Measurements from ENCODE around the gene SMARCC1.

Gene SMARCC1

GRCh38 chr3:47692158-47692557 lies 89.5 kb downstream of the SMARCC1 start:
- H3K27ac ChIP-seq: no peak overlapping the region
- TF ChIP-seq ZFX (IDR thresholded peaks at IDR 0.05; ENCODE audit: borderline replicate concordance): no peak
- TF ChIP-seq CTCF (IDR thresholded peaks at IDR 0.05): no peak

- TF ChIP-seq ZFX (IDR thresholded peaks at IDR 0.05; ENCODE audit: borderline replicate concordance) (no peak), CTCF (IDR thresholded peaks at IDR 0.05) (no peak)
- H3K27ac ChIP-seq: no peak overlapping the region
These were observed 93.2 kb downstream of the SMARCC1 start for GRCh38 chr3:47688488-47688887.

GRCh38 chr3:47685037-47685436 lies 96.7 kb downstream of the SMARCC1 start:
- no peak overlapping the region for H3K27ac ChIP-seq
- TF ChIP-seq ZFX (IDR thresholded peaks at IDR 0.05; ENCODE audit: borderline replicate concordance): no peak
- TF ChIP-seq CTCF (IDR thresholded peaks at IDR 0.05): no peak

DNA sequence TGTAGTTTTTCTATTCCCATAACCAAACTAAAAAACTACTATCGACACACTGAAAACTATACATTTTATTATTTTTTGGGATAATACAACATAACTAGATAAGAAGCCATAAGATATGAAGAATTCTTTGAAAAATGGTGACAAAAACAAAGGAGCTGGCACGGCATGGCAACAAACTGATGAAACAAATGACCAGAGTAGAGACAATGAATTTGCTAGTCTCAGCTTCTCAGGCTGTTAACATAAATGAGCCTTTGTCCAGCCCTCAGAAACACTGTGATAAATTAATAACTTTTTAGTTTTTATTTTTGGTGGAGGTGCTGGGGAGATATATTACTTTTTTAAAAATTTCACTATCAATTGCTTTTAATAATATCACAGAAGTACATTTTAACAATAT lies 100.7 kb downstream of the SMARCC1 start:
- TF ChIP-seq CTCF (IDR thresholded peaks at IDR 0.05) (no peak), ZFX (IDR thresholded peaks at IDR 0.05; ENCODE audit: borderline replicate concordance) (no peak)
- H3K27ac ChIP-seq: no peak overlapping the region

GRCh38 chr3:47678446-47679338 lies 103.0 kb downstream of the SMARCC1 start:
- TF ChIP-seq CTCF (IDR thresholded peaks at IDR 0.05) (no peak), ZFX (IDR thresholded peaks at IDR 0.05; ENCODE audit: borderline replicate concordance) (no peak)
- H3K27ac ChIP-seq: no peak overlapping the region

GRCh38 chr3:47669026-47669749 lies 112.5 kb downstream of the SMARCC1 start:
- TF ChIP-seq CTCF (IDR thresholded peaks at IDR 0.05) (no peak), ZFX (IDR thresholded peaks at IDR 0.05; ENCODE audit: borderline replicate concordance) (no peak)

DNA sequence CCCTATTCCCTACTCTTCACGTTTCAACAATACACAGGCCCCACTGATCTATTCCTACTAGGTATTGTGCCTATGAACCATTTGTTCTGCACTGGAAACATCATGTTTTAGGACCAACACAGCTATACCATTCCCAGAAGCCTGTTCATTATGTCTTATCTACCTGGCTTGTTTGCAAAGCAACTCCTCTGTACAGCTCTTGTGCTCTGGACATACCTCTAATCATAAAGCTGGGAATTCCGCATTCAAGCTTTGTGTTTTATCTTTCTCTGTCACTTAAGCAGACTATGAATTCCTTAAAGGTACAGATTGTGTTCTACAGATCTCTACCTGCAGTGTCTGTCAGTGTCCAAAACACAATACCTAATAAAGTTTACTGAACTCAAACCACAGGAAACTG lies 115.6 kb downstream of the SMARCC1 start:
- no peak overlapping the region for H3K27ac ChIP-seq
- no peak for TF ChIP-seq ZFX (IDR thresholded peaks at IDR 0.05; ENCODE audit: borderline replicate concordance)
- TF ChIP-seq CTCF (IDR thresholded peaks at IDR 0.05): no peak

More at GRCh38 chr3:47669026-47669749, 112.5 kb downstream of the SMARCC1 start:
- H3K27ac ChIP-seq: no peak overlapping the region
